KBM-7 (cell line): ENCODE results near the gene CNTNAP2.
"Not testable (repeated sequence)": the region's sequence is repeated elsewhere in the genome, so short reads cannot be mapped to it uniquely, and the experiment has no call there.

ENCODE experiments used
- DNase-seq: peaks from one replicate; pipeline ENCODE4 v3.0.0-alpha.2; 2015
- in situ Hi-C: fragments of 300-500 bp; cut with MboI; formaldehyde crosslinking; loops from 2 replicates; pipeline ENCODE4 v1.14.3; 2020; ENCODE audit warnings: low sequenced_read_pairs, low pct_unique_long_range_greater_than_20kb, mixed read lengths

Gene CNTNAP2

DNA sequence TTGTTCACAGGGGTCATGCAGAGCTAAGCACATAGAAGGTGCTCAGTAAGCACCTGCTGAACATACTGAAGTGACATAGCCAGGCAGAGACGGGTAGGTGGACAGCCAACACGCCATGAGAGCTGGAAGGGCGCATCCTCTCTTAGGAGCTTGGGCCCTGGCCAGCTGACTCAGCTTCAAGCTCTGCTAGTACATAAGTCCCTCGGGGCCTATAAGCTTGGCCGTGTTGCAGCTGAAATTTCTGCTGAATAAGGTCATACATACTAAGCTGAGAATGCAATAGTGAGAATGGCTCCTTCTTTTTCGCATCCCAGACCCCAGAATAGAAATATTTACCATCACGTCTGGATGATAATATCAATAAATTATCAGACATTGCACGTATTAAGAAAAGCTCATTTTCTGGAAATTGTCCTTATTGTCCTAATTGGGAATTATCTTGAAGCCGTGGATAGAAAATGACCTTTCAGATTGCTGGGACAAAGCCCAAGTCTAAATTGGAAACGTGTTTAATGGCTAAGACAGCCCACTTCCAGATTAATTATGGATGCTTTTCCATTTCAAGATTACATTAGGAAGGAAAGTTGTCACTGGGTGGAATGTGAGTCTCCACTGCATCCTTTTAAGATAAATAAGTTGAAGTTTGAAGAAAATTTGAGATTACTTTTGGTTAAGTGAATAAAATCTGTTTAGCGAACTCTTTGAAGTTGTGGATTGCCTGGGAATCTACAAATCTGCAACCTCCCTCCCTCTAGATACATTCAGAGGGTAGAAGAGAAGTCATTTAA, 2186.9 kb downstream of the CNTNAP2 start:
- in situ Hi-C loops: no loop called here
- DNase-seq: no peak

DNA sequence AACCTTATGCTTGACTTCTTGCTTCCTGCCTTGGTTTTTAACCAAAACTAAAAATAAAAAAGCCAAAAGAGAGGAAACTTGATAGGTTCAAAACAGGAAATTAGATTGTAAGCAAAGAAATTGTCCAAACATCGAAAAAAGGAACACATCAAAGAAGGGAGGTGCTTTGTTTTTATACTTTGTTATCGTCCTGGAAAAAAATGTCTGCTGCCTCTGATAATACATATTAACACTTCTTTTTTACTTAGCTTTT, 2187.4 kb downstream of the CNTNAP2 start:
- in situ Hi-C loops: no loop called here
- no peak for DNase-seq

DNA sequence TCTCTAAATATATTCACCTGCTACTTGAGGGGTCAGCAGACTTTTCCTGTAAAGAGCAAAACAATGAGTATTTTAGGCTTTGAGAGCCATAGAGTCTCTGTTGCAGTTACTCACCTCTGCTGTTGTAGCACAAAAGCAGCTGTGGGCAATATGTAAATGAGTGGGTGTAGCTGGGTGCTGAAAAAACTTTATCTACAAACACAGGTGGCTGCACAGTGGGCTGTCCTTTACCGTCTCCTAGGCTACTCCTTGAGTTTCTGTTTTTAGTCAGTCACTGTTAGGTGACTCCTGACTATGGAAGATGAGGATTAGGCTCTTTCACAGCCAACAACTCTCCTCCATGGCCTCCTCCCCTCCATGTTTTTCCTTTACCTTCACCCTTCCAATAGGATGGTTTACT, 2187.9 kb downstream of the CNTNAP2 start:
- in situ Hi-C loops: no loop called here
- DNase-seq: no peak

DNA sequence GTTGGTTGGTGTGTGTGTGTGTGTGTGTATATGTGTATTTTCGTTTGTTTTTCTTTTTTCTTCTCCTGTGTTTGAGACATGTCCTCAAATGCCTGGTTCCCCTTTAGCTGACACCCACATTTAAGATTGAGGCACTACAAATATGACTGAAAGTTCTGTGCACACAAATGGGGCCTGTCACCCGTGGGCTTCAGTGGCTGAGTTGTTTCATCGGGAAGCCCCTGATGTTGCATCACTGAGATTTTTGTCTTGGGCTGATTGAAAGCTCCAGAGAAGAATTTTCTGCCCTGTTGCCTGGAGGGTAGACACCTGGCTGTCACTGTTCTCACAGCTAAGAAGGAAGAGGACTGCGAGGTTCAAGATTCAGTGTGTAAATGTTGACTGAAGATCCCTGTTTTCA, 2190.2 kb downstream of the CNTNAP2 start:
- no peak for DNase-seq
- in situ Hi-C loops: no loop called here

DNA sequence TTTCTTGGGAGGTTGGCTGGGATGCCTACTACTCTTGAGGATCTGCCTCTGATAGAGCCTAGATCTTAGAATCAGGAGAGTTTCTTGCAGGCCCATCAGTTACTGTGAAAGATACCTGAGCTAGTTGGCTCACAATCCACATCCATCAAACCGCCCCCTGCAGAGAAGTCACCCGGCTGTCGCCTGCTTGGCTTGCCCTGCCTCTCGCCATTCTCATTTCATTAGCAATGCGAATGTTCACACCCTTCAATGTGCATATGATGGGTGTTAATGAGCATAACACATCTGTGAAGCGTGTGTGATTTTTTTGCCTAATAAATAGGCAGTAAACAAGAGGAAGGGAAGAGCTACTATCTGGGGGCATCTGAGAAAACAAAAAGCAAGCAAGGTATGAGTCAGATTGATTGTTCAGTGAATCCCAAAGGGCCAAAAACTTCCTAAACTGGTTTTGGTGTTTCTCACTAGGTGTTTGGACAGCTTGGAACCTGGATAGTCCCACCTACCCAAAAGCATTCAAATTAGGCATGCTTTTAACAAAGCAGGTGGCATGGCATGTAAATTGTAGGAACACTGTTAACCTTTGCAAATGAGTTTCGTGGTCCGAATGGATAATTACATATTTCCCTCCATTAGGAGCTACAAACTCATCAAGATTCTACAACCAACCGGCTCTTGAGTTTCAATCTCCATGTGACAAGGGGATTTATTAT, 2201.7 kb downstream of the CNTNAP2 start:
- in situ Hi-C loops: no loop called here
- no peak for DNase-seq

DNA sequence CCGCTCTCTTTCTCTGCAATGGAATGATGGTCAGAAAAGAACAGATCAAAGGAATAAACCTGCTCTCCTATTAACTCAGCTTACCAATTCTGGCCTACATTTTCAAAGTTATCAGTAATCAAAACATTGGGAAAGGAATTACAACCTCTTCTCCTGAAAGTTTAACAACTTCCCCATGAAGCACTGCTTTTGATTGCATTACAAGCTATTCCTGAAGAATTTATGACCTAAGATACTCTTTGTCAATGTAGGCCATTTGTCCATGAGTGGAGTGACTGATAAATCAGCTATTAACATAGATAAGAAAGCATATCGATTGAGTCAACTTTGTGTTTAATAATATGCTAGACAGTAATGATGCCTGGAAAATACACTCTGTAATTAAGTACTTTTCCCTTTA, 2202.2 kb downstream of the CNTNAP2 start:
- DNase-seq: no peak
- in situ Hi-C loops: no loop called here

DNA sequence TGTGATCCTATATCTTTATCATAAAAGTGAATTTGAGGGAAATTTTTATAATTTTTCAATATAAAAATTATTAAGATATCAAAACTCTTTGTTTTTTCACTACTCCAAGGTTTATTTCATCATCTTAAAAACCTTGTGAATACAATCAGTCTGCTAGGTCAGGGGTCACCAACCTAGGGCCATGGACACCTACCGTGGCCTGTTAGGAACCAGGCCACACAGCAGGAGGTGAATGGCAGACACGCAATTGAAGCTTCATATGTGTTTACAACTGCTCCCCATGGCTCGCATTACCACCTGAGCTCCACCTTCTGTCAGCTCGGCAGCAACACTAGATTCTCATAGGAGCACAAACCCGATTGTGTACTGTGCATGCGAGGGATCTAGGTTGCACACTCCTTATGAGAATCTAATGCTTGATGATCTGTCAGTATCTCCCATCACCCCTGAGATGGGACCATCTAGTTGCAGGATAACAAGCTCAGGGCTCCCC, 2202.8 kb downstream of the CNTNAP2 start:
- no peak for DNase-seq
- in situ Hi-C loops: no loop called here

DNA sequence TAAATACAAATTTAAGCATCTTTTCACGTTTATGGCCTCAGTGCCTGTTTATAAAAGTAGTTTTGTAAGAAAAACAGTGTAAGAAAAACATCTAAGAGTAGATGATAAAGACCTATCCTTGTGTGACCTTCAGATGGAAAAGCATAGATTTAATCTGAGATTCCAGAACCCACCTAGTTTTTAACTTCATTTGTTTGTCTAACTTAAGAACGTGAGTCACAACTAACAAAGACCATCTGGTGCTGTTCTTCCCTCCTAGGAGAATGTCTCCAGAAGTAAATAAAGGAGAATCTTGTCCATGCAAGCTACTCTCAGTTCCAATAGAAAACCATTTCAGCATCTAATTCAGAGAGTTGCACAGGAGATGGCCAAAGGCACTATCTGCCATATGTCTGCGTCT, 2208.6 kb downstream of the CNTNAP2 start:
- in situ Hi-C loops: no loop called here

DNA sequence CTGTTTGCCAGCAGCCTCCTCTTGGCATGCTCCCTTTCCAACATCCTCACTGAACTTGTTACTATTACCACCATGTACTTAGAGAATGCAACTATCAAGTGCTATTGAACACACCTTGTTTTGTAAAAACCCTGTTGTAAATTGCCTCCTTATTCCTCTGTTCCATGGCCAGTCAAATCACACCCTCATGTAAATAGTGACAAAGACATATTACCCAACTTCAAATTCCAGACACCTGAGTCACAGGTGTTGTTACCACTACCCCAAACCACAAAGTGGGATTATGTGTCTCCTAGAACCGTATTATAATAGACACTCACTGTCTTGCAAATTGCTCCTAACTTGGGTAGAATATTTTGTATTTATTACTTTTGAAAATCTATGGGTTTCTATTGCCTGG, 2210.8 kb downstream of the CNTNAP2 start:
- no peak for DNase-seq
- in situ Hi-C loops: no loop called here

More for the DNA sequence above, 2208.6 kb downstream of the CNTNAP2 start:
- no peak for DNase-seq

DNA sequence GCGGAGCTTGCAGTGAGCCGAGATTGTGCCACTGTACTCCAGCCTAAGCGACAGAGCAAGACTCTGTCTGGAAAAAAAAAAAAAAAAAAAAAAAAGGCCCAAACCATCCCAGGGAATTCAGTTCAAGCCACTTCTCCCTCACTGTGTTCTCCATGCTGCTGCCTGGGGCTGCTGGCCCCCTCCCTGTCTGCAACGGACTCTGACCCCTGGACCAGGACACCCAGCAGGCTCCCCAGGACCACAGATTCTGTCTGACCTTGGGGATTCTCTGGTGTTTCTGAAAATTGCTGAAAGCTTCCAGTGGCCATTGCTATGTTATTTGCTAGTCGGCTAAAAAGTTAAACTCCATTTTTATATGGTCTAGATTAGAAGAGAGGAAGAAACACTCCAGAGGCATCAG, 2212.3 kb downstream of the CNTNAP2 start:
- in situ Hi-C loops: no loop called here
- no peak for DNase-seq

DNA sequence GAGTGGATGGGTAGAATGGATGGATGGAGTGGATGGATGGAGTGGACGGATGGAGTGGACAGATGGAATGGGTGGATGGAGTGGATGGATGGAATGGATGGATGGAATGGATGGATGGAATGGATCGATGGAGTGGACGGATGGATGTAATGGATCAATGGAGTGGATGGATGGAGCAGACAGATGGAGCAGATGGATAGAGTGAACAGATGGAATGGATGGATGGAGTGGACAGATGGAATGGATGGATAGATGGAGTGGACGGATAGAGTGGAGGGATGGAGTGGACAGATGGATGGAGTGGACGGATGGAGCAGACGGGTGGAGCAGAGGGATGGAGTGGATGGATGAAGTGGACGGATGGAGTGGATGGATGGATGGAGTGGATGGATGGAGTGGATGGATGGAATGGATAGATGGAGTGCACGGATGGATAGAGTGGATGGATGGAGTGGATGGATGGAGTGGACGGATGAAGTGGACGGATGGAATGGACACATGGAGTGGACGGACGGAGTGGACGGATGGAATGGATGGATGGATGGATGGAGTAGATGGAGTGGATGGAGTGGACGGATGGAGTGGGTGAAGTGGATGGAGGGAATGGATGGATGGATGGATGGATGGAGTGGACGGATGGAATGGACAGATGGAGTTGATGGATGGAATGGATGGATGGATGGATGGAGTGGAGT, 2213.7 kb downstream of the CNTNAP2 start:
- DNase-seq: no peak
- in situ Hi-C loops: no loop called here

DNA sequence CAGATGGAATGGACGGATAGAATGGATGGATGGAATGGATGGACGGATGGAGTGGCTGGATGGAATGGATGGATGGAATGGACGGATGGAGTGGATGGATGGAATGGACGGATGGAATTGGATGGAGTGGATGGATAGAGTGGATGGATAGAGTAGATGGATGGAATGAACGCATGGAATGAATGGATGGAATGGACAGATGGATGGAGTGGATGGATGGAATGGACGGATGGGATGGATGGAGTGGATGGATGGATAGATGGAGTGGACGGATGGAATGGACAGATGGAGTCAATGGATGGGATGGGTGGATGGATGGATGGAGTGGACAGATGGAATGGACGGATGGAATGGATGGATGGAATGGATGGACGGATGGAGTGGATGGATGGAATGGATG, 2214.2 kb downstream of the CNTNAP2 start:
- no peak for DNase-seq
- in situ Hi-C loops: no loop called here

DNA sequence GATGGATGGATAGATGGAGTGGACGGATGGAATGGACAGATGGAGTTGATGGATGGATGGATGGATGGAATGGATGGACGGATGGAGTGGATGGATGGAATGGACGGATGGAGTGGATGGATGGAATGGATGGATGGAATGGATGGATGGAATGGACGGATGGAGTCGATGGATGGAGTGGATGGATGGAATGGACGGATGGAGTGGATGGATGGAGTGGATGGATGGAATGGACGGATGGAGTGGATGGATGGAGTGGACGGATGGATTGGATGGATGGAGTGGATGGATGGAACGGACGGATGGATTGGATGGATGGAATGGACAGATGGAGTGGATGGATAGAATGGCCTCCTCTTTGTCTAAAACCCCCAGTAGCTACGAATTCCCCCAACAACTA, 2214.9 kb downstream of the CNTNAP2 start:
- DNase-seq, in situ Hi-C loops: not testable (repeated sequence)

DNA sequence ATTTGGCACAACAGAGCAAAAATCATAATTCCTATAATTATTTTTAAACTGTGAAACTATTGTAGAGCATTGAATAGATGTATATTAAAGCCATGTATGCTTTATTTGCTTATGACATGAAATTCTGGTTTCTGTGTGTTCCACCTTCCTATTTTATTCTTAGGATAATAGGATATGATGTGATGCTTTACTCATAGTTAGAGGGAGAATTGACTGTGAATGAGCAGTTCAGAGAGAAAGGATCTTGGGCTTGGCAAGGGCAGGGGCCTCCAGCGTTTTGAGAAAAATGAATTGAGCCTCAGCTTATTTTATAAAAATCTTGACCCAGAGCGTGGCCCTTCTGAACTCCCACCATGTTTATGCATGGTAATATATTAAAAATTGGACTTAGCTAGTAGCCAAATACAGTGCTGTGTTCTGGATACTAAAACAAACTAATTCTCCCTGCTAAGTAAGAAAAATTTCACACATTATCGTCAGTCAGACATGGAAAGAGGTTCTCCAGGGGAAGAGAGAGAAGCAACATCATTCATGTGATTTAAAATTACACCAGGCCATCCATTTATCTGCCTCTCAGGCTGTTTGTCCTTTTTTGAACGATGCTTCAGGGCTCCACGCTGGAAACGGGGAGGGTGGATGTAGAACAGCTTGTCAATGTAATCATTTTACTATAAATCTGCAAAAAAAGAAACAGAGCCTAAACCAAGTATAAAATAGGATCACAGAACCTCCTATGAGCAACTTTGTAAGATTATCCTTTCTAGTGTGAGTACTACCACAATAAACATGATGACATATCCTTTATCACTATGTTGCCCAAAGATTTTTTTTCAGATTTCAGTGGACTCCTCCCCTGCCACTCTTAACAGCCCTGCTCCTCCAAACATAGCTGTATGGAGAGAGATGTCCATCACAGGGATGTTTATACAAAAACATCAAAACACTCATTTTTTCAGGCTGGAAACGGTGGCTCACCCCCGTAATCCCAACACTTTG, 2215.9 kb downstream of the CNTNAP2 start:
- no peak for DNase-seq
- in situ Hi-C loops: no loop called here

DNA sequence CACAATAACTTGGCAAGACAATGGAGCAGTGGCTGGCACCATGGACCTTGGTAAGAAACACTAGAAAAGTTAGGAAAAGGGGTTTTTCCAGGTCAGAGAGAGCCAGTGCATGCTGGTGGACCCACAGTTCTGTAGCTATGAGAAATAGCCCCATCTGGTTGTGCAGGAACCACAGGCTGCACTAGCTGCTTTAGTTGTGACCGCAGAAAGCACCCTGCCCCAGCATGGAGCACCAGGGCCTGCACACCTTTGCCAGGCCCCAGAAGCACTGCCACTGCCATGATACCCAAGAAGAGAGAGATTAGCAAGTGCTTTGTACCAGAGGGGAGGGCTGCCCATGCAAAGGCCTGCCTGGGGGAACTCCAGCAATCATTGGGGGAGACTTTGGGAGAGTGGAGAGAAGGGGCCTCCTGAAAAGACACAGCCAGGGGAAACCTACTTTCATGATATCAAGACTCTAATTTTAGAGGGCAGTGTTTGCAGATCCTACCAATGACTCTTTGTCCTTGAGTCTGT, 2217.9 kb downstream of the CNTNAP2 start:
- no peak for DNase-seq
- in situ Hi-C loops: no loop called here

DNA sequence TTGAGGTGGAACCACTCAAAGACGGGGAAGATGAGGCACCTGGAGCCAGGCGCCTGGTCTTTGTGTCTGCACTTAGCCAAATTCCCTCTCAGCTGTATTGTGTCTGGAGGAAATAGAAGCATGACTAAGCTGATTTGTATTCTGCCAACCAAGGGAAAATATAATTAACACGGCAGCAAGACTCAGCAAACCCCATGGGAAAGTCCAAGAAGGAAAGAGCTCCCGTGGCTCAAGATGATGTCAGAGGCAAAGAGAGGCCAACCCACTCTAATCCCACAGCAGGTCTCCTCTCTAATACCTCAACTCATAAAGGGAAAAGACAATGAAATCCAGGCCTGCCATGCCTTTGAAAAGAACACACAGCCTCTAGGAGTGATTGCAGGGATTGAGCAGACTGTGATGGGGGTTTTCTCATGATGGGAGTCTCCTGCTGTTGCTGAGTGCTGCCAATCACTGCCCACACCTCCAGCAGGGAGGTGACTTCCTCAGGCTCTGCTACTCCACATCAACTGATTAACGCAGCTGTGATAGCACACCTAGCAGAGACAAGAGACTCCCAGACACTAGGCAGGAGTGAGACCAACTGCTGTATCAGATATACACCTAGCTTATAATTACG, 2218.5 kb downstream of the CNTNAP2 start:
- no peak for DNase-seq
- in situ Hi-C loops: no loop called here

DNA sequence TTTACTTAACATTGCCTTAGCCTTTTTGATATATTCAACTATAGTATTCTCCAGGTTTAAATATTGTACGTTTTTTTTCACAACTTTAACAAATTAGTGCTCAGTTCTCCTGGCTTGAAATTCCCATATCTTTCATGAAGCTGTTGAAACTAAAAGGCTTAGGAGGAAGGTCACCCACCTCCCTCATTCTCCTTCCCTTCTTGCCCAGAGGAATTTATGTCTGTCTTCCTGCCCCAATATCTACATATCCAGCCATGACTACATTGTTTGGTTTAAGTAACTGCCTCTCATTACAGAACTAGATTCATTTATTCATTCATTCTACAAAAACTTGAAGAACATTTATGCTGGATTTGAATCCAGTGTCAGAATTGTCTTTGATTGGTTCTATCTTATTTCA, 2219.2 kb downstream of the CNTNAP2 start:
- in situ Hi-C loops: no loop called here
- no peak for DNase-seq

DNA sequence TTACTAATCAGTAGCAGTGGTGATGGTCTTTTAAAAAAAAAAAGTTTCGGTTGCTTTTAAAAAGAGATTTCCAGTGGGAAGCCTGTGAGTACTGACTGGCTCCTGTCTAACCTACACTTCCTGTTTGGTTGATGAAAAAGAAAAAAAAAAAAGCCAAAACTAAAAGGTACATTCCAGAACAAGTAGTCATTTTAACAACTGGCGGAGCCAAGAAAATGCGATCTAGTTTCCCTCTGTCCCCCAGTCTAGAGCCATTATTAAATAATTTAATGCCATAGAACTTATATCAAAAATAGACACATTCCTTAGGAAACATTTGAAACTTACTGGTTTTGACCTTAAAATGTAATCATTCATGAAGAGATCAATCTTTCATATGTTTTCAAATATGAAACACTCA, 2219.8 kb downstream of the CNTNAP2 start:
- in situ Hi-C loops: no loop called here
- no peak for DNase-seq
